HG03103 (cell line): Measurements from ENCODE around the gene PEX14.
"Not testable (repeated sequence)": the region's sequence is repeated elsewhere in the genome, so short reads cannot be mapped to it uniquely, and the experiment has no call there.

ENCODE experiments used
- ATAC-seq: cut with Tn5 transposase; IDR thresholded peaks from one replicate; pipeline ENCODE4 v1.9.1; 2021; ENCODE audit warnings: low read depth; ENCODE audit not compliant: unreplicated experiment

The PEX14 gene

GRCh38 chr1:10474613-10475507 lies at the start of gene PEX14:
Gene PEX14 (plus strand): TSS chr1:10474950. CDS start chr1:10474967, 17 bp downstream.
- no peak for ATAC-seq

- not testable (repeated sequence) for ATAC-seq
Measured at GRCh38 chr1:10425826-10426534, 48.8 kb upstream of the PEX14 start.

DNA sequence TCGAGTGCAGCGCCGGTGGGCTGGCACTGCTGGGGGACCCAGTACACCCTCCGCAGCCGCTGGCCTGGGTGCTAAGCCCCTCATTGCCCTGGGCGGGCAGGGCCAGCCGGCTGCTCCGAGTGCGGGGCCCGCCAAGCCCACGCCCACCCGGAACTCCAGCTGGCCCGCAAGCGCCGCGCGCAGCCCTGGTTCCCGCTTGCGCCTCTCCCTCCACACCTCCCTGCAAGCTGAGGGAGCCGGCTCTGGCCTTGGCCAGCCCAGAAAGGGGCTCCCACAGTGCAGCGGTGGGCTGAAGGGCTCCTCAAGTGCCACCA lies 48.3 kb upstream of the PEX14 start:
- not testable (repeated sequence) for ATAC-seq

DNA sequence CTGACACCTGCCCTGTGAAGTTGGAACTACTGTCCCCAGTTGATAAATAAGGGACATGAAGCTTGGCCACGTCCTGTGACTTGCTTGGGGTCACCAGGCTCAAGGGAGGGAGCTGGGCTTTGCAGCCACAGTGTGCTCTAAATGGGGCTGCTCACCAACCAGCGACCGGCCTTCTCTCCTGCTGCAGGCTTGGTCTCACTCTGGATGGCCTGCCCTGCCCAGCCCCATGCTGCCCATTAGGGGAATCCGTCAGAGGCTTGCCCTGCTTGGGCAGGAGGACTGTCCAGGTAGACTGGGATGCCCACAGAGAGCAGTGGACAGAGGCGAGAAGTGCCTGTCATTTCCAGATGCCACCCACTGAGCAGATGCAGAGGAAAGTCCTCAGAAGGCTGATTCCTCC lies 45.8 kb upstream of the PEX14 start:
- no peak for ATAC-seq

DNA sequence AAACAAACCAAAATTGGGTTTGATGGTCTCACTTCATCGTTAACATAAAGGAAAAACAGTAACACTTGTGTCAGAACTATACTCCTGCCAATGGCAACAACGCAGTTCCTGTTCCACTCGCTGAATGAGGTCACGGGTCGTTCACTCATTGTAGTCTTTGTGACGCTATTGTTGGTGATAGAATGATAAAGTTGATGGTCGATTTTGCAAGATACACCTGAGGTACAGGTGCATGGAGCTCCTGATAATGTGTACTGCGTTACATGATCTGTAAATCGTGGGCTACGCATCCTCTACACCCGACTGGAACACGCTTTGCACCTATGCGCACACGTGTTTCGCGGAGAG lies 44.9 kb upstream of the PEX14 start:
- no peak for ATAC-seq

- ATAC-seq, result peak; percentile 71
Measured at GRCh38 chr1:10430216-10431069, 44.3 kb upstream of the PEX14 start, which contains the start of gene CENPS. Gene CENPS (plus strand): TSS chr1:10430433. CDS start chr1:10430518, 85 bp downstream.

DNA sequence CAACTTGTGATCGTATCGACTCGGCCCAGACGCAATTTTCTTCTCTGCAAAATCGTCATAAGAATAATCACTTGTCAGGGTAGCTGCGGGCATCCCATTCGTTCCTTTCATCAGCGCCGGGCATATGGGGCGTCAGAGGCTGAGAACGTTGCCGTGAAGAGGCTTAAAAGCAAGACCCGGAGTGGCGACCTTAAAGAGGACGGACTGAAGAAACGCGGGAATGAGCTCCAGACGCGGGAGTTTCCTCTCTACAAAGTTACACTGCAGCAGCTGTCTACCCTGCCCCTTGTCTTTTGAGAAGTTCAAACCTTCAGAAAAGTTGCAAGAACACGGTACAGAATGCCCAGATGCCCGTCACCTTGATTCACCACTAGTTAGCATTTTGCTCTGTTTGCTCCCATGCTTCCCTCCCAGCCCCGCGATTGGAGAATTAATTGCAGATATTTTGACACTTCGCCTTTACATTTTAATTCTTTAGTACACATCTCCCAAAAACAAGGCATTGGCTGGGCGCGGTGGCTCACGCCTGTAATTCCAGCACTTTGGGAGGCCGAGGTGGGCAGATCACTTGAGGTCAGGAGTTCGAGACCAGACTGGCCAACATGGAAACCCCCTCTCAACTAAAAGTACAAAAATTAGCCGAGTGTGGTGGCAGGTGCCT lies 43.5 kb upstream of the PEX14 start:
- ATAC-seq, result no peak

DNA sequence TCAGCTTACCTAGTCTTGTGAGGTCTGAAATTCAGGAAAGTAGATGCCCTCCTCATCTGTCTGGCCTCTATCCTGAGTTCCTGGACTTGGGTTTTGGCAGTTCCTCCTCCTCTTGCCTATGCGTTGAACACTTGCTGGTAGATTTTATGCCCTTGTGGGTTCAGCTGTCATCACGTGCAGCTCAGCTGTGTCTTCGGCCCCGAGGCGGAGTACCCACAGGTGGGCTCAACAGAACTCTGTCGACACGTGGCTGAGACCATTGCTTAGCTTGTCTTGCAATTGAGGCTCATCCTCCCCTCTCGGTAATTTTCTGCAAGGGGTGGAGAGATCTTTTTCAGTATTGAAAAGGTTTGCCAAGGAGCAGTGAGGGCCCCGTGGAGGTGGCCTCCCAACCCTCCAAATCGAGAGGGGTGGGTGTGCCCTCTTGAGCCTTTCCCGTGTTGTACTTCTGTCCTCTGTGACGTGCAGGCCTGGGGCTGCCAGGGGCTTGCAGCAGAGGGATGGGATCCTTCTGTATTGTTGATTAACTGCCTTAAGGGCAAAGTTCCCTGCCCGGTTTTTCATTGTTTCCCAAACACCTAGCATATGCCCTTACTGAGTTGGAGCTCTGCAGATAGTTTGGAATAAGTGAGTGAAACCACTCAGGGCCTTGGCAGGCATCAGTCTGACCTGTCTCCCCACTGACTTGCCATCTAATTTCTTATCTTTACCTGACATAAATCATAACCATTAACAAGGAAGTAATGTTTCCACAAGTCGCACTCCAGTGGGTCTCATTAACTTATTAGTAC lies 41.6 kb upstream of the PEX14 start:
- no peak for ATAC-seq

GRCh38 chr1:10433790-10434189 lies 41.0 kb upstream of the PEX14 start:
- ATAC-seq, result no peak

- no peak for ATAC-seq
Measured at GRCh38 chr1:10434590-10434989, 40.2 kb upstream of the PEX14 start.

DNA sequence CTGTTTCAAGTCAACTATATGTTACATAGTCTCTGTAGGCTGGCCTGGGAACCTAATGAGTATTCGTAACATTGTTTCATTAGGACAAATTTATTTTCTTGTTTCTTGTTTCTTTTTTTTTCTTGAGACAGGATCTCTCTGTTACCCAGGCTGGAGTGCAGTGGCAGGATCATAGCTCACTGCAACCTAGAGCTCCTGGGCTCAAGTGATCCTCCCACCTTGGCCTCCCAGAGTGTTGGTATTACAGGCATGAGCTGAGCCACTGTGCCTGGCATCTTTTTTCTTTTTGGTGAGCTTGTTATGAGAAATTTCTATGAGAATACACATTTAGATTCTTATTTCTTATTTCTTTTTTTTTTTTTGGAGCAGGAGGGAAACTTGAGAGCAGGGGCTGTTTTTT lies 37.7 kb upstream of the PEX14 start:
- no peak for ATAC-seq

GRCh38 chr1:10438677-10439163 lies 36.0 kb upstream of the PEX14 start:
- no peak for ATAC-seq

GRCh38 chr1:10440305-10440704 lies 34.4 kb upstream of the PEX14 start:
- no peak for ATAC-seq

- no peak for ATAC-seq
Measured at GRCh38 chr1:10440794-10441193, 34.0 kb upstream of the PEX14 start.

DNA sequence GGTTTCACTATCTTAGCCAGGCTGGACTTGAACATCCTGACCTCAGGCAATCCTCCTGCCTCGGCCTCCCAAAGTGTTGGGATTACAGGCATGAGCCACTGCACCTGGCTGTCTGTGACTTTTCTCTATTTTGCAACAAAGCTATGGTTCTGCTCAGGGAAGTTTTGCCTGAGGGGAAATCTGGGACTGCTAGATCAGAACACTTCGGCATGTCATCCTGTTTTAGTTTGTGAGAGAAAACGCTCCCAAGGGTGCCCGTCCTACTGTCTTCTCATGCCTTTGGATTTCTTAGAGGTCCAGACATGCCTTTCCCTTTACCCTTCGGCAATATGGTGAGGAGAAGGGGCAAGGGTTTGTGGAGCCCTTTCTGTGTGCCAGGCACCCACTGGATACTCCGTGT lies 30.5 kb upstream of the PEX14 start:
- no peak for ATAC-seq

DNA sequence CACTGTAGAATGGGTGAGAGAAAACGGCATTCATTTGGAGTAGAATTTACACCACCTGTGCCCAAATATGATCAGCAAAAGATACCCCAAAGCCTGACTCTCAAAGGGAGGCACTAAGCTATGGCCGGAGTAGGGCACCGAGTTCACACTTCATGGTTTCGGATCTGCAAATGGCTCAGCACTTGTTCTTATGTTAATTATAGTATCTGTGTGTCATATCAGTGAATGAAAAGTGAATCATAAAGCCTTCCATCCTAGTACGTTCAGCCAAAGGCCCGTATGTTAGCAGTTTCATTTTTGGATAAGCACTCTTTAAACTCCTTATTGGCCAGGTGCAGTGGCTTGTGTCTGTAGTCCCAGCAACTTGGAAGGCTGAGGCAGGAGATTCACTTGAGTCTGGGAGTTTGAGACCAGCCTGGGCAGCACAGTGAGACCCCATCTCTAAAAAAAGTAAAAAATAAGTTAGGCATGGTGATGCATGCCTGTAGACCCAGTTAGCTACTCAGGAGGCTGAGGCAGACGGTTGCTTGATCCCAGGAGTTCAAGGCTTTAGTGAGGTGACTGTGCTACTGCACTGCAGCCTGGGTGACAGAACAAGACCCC lies 29.9 kb upstream of the PEX14 start:
- no peak for ATAC-seq

DNA sequence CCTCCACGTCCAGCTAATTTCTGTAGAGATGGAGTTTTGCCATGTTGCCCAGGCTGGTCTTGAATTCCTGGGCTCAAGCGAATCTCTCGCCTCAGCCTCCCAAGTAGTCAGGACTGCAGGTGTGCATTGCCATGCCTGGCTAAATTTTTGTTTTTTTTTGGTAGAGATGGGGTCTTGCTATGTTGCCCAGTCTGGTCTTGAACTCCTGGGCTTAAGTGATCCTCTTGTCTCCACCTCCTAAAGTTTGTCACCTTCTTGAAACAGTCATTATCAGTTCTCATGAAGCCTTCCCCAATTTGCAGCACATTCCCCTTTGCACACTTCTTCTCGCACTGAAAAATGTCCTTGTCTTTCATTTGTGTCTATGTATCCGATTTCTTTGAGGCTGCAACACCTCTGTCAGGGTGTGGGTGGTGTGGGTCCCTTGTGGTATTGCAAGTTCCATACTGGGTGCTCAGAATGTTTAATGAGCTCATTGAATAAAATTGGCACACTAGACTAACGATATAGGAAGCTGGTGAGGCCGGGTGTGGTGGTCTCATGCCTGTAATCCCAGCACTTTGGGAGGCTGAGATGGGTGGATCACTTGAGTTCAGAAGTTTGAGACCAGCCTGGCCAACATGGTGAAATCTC lies 27.8 kb upstream of the PEX14 start:
- no peak for ATAC-seq

GRCh38 chr1:10449751-10450150 lies 25.0 kb upstream of the PEX14 start, which contains the start of gene CORT:
Gene CORT (plus strand): TSS chr1:10450031. CDS start chr1:10450224, 193 bp downstream.
- no peak for ATAC-seq
